H1 (cell line): ENCODE measurements around the gene FAM184B. TPM values are rescaled to one million over a fixed set of nuclear protein-coding genes. Genes with fewer than 3 reads are reported as not detected.
"Not testable (repeated sequence)": the region's sequence is repeated elsewhere in the genome, so short reads cannot be mapped to it uniquely, and the experiment has no call there.

Source experiments
- CTCF ChIA-PET: fragments of 300-600 bp; sonication (Branson Sonifier 250); formaldehyde crosslinking; loops from one replicate; lab custom pipeline; 2021; ENCODE audit not compliant: partially characterized antibody; lab: Charles Lee
- POLR2A ChIA-PET: fragments of 300-600 bp; sonication (Branson Sonifier 250); formaldehyde crosslinking; loops from one replicate; lab custom pipeline; 2021; ENCODE audit warnings: inconsistent platforms; ENCODE audit not compliant: partially characterized antibody; lab: Charles Lee
- DNase-seq, 2 experiments: peaks; one replicate each; pipeline versions ENCODE4 v3.0.0 to v3.0.0-alpha.2; 2010 to 2022; ENCODE audit warnings: low spot score in 2 of 2, low read depth in 1 of 2, mixed read lengths in 1 of 2
- FAIRE-seq: peaks from 2 replicates; lab custom pipeline; 2011; peaks lifted over from hg19 to GRCh38; lab: Jason Lieb, UNC
- H2AFZ ChIP-seq: 2 replicates; pipeline ENCODE4 v1.8.1; 2012; ENCODE audit warnings: low read length, inconsistent platforms
- H2AK5ac ChIP-seq: 2 replicates; pipeline ENCODE4 v1.6.1; 2013; ENCODE audit warnings: low read depth, low read length
- H2BK120ac ChIP-seq: replicated peaks from 2 replicates; pipeline ENCODE3; 2013; ENCODE audit warnings: low read depth, low read length, inconsistent platforms
- H2BK12ac ChIP-seq: 2 replicates; pipeline ENCODE4 v1.6.1; 2013; ENCODE audit warnings: low read depth, low read length
- H2BK15ac ChIP-seq: 2 replicates; pipeline ENCODE4 v1.6.1; 2013; ENCODE audit warnings: low read length
- H2BK20ac ChIP-seq: 2 replicates; pipeline ENCODE4 v1.6.1; 2013; ENCODE audit warnings: low read length
- H2BK5ac ChIP-seq: 2 replicates; pipeline ENCODE4 v1.6.1; 2013; ENCODE audit warnings: low read depth, low read length
- H3K14ac ChIP-seq: 2 replicates; pipeline ENCODE4 v1.6.1; 2013; ENCODE audit warnings: inconsistent platforms; ENCODE audit not compliant: insufficient read length
- H3K18ac ChIP-seq: 2 replicates; pipeline ENCODE4 v1.6.1; 2013; ENCODE audit warnings: low read length; ENCODE audit errors: extremely low read depth
- H3K23ac ChIP-seq: 2 replicates; pipeline ENCODE4 v1.6.1; 2013; ENCODE audit warnings: inconsistent platforms; ENCODE audit not compliant: insufficient read length
- H3K23me2 ChIP-seq: 2 replicates; pipeline ENCODE4 v1.6.1; 2013; ENCODE audit warnings: low read depth, low read length
- H3K27ac ChIP-seq: 2 replicates; pipeline ENCODE4 v1.6.1; 2011; ENCODE audit warnings: low read depth, low read length, inconsistent platforms
- H3K27me3 ChIP-seq, 4 experiments: replicated peaks in 1 of 4; 1 replicate in 1 of 4; 2 replicates in 3 of 4; pipeline versions ENCODE4 v1.6.1 to v1.8.1; 2011 to 2013; ENCODE audit warnings: low read length in 3 of 4, mild to moderate bottlenecking in 3 of 4, inconsistent platforms in 2 of 4, mixed read lengths in 2 of 4, moderate library complexity in 1 of 4; ENCODE audit not compliant: control insufficient read depth in 3 of 4, insufficient read depth in 3 of 4; ENCODE audit errors: extremely low read depth in 1 of 4
- H3K36me3 ChIP-seq, 4 experiments: 2 replicates each; pipeline versions ENCODE4 v1.6.1 to v1.8.1; 2011 to 2013; ENCODE audit warnings: mild to moderate bottlenecking in 4 of 4, low read length in 3 of 4, moderate library complexity in 2 of 4, control low read depth in 1 of 4, inconsistent platforms in 1 of 4; ENCODE audit not compliant: insufficient read depth in 4 of 4, control insufficient read depth in 2 of 4
- H3K4ac ChIP-seq: replicated peaks from 2 replicates; pipeline ENCODE3; 2013; ENCODE audit warnings: low read length, low read depth, mixed read lengths, inconsistent platforms; ENCODE audit not compliant: insufficient read length
- H3K4me1 ChIP-seq, 4 experiments: replicated peaks in 1 of 4; 1 replicate in 1 of 4; 2 replicates in 3 of 4; pipeline versions ENCODE4 v1.6.1 to v1.8.1; 2011 to 2013; ENCODE audit warnings: low read length in 3 of 4, inconsistent platforms in 2 of 4, mixed read lengths in 1 of 4; ENCODE audit not compliant: insufficient read depth in 4 of 4, control insufficient read depth in 3 of 4
- H3K4me2 ChIP-seq, 2 experiments: 2 replicates each; pipeline versions ENCODE4 v1.6.1 to v1.8.1; 2011 to 2013; ENCODE audit warnings: low read depth in 2 of 2, low read length in 2 of 2, control low read depth in 1 of 2, inconsistent platforms in 1 of 2, mild to moderate bottlenecking in 1 of 2; ENCODE audit not compliant: insufficient read depth in 1 of 2
- H3K4me3 ChIP-seq, 4 experiments: fragments of 200-600, 300-600 bp in 1 of 4; sonication (generic), shearing (Covaris generic), sonication (Bioruptor Twin) in 1 of 4; 2 replicates each; pipeline versions ENCODE4 v1.5.1 to v1.8.1; 2011 to 2016; ENCODE audit warnings: low read length in 4 of 4, low read depth in 3 of 4, control low read depth in 2 of 4, inconsistent platforms in 2 of 4, mild to moderate bottlenecking in 2 of 4, mixed read lengths in 1 of 4, moderate library complexity in 1 of 4; ENCODE audit not compliant: insufficient read depth in 2 of 4; ENCODE audit errors: extremely low read depth in 1 of 4
- H3K56ac ChIP-seq: replicated peaks from 2 replicates; pipeline ENCODE3; 2013; ENCODE audit warnings: low read depth, mild to moderate bottlenecking, mixed read lengths, low read length, inconsistent platforms; ENCODE audit not compliant: insufficient read length
- H3K79me1 ChIP-seq: 2 replicates; pipeline ENCODE4 v1.6.1; 2013; ENCODE audit warnings: low read depth, low read length, control low read depth
- H3K79me2 ChIP-seq, 2 experiments: 2 replicates each; pipeline versions ENCODE4 v1.6.1 to v1.8.1; 2012 to 2013; ENCODE audit warnings: low read length in 2 of 2, mild to moderate bottlenecking in 2 of 2, inconsistent platforms in 1 of 2; ENCODE audit not compliant: insufficient read depth in 2 of 2, control insufficient read depth in 1 of 2
- H3K9ac ChIP-seq, 4 experiments: replicated peaks in 1 of 4; 1 replicate in 1 of 4; 2 replicates in 3 of 4; pipeline versions ENCODE4 v1.6.1 to v1.8.1; 2011 to 2013; ENCODE audit warnings: low read depth in 3 of 4, low read length in 3 of 4, control low read depth in 2 of 4, mild to moderate bottlenecking in 2 of 4, moderate library complexity in 2 of 4, inconsistent platforms in 1 of 4; ENCODE audit errors: extremely low read depth in 1 of 4
- H3K9me3 ChIP-seq, 2 experiments: 2 replicates each; pipeline versions ENCODE4 v1.6.1 to v1.8.1; 2012 to 2013; ENCODE audit warnings: mild to moderate bottlenecking in 2 of 2, moderate library complexity in 2 of 2, control low read depth in 1 of 2, inconsistent platforms in 1 of 2, low read depth in 1 of 2, low read length in 1 of 2, mixed read lengths in 1 of 2; ENCODE audit not compliant: insufficient read depth in 2 of 2
- H4K20me1 ChIP-seq, 2 experiments: replicated peaks in 1 of 2; 2 replicates each; pipeline versions ENCODE3 to v1.8.1; 2011 to 2013; ENCODE audit warnings: inconsistent platforms in 2 of 2, low read length in 2 of 2, mild to moderate bottlenecking in 1 of 2; ENCODE audit not compliant: insufficient read depth in 2 of 2, control insufficient read depth in 1 of 2
- H4K5ac ChIP-seq: 2 replicates; pipeline ENCODE4 v1.6.1; 2013; ENCODE audit warnings: low read length, low read depth, mixed read lengths, inconsistent platforms; ENCODE audit not compliant: insufficient read length
- H4K8ac ChIP-seq: 2 replicates; pipeline ENCODE4 v1.8.0; 2013; ENCODE audit warnings: mild to moderate bottlenecking, moderate library complexity, low read length, inconsistent platforms; ENCODE audit not compliant: insufficient read depth; ENCODE audit errors: extremely low read depth
- H4K91ac ChIP-seq: replicated peaks from 2 replicates; pipeline ENCODE3; 2013; ENCODE audit warnings: low read length, mixed read lengths, inconsistent platforms; ENCODE audit not compliant: insufficient read length
- WGBS, 2 experiments: shearing (Covaris generic) in 1 of 2; methylation state at CpG; one replicate each; pipeline versions ENCODE4 v1.1.6 to v1.1.7; 2013 to 2015; ENCODE audit warnings: low lambda C conversion rate in 2 of 2, mixed read lengths in 2 of 2, inconsistent platforms in 1 of 2, low coverage in 1 of 2, missing lambda C conversion rate in 1 of 2; ENCODE audit not compliant: insufficient replicate concordance in 2 of 2, insufficient coverage in 1 of 2, insufficient read length in 1 of 2; ENCODE audit errors: extremely low coverage in 1 of 2, missing lambda C conversion rate in 1 of 2; 5-methylcytosine and 5-hydroxymethylcytosine counted together
- polyA plus RNA-seq, 7 experiments: library from polyadenylated mRNA; depleted of rRNA in 3 of 7; stranded (reverse) in 5 of 7; unstranded in 2 of 7; fragments of >200 nt in 5 of 7; fragments of 200-250 nt in 2 of 7; gene quantifications; 1 replicate in 5 of 7; 2 replicates in 1 of 7; 4 replicates in 1 of 7; pipeline versions ENCODE4 v1.2.1 to v1.2.3, GENCODE V29; 2011 to 2013; ENCODE audit warnings: missing spikeins in 2 of 7, mixed read lengths in 2 of 7
- total RNA-seq: library from RNA; stranded (reverse); fragmentation: NEBNext Ultra II Directional; extraction: Animal tissue kit (Norgen Biotek cat#: 25700); gene quantifications from 2 replicates; pipeline ENCODE4 v1.2.1, GENCODE V29; 2021

FAM184B gene
- total and polyA plus RNA-seq, 2 of the 8 experiments (the other 6 are each of a cell fraction or from before 2014, with no cell fraction given) = 0.05 to 0.39 TPM

DNA sequence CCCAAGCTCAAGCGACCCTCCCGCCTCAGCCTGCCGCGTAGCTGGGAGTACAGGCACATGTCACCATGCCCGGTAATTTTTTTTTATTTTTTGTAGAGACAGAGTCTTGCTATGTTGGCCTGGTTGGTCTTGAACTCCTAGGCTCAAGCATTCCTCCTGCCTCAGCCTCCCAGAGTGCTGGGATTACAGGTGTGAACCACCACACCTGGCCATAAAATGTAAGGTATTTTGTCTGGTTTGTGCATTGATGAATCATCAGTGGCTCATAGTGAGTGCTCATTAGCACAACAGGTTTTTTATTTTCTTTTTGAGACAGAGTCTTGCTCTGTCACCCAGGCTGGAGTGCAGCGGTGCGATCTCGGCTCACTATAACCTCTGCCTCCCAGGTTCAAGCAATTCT, 122.2 kb downstream of the FAM184B start:
- WGBS, 2 experiments = 91% methylated on average over 8 of the region's 8 CpGs; no CpG with 5 or more reads in 1 of the 2 experiments
- CTCF ChIA-PET = interaction anchor here (2.0 kb wide), 1 partner anchor 62 kb away, joined by 5 read pairs; no protein-coding TSS in a partner anchor
- H4K5ac ChIP-seq = not testable (repeated sequence)

More for the DNA sequence above, 122.2 kb downstream of the FAM184B start:
- not testable (repeated sequence) for DNase-seq, H4K20me1 ChIP-seq, H2AFZ ChIP-seq, H3K56ac ChIP-seq, H3K79me1 ChIP-seq, H3K14ac ChIP-seq, H2BK15ac ChIP-seq, H3K79me2 ChIP-seq, H2BK120ac ChIP-seq, H4K91ac ChIP-seq, H3K4ac ChIP-seq, H3K9me3 ChIP-seq, H3K4me1 ChIP-seq, H2AK5ac ChIP-seq, H2BK12ac ChIP-seq, H2BK5ac ChIP-seq, H3K36me3 ChIP-seq, H3K27me3 ChIP-seq, H3K18ac ChIP-seq, H2BK20ac ChIP-seq, H4K8ac ChIP-seq, H3K4me3 ChIP-seq, H3K9ac ChIP-seq, H3K23me2 ChIP-seq, H3K4me2 ChIP-seq, H3K23ac ChIP-seq, FAIRE-seq, H3K27ac ChIP-seq
- POLR2A ChIA-PET = interaction anchor here (0.7 kb wide), 1 partner anchor 20 kb away, joined by 3 read pairs; no protein-coding TSS in a partner anchor
